DOHH2 (cell line): ENCODE measurements around the gene ABTB2.

Source experiments
- EZH2phosphoT487 ChIP-seq: fragments of 200-600 bp; sonication (generic); IDR thresholded peaks from 2 replicates; pipeline ENCODE4 v1.6.1; 2017; ENCODE audit warnings: borderline replicate concordance, mild to moderate bottlenecking, antibody characterized with exemption, low read length, moderate library complexity, mixed read lengths
- TF ChIP-seq, protein P1 (sequence below): fragments of 200-600 bp; sonication (generic); IDR thresholded peaks from one replicate; pipeline ENCODE4 v1.5.1; 2014; ENCODE audit warnings: antibody characterized with exemption, mild to moderate bottlenecking, low read depth, low read length; ENCODE audit not compliant: poor library complexity, severe bottlenecking

DNA sequence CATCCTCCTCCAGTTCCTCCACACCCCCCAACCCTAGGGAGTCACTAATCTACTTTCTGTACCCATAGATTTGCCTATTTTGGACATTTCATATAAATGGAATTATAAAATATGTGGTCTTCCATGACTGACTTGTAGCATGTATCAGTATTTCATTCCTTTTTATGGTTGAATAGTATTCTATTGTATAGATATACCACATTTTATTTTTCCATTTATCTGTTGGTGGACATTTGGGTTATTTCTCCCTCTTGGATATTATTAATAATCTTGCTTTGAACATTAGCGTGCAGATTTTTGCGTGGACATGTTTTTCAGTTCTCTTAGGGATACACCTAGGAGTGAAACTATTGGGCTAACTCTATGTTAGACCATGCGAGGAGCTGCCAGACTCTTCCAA is 229.0 kb downstream of the ABTB2 start:
- TF ChIP-seq, protein P1, sequence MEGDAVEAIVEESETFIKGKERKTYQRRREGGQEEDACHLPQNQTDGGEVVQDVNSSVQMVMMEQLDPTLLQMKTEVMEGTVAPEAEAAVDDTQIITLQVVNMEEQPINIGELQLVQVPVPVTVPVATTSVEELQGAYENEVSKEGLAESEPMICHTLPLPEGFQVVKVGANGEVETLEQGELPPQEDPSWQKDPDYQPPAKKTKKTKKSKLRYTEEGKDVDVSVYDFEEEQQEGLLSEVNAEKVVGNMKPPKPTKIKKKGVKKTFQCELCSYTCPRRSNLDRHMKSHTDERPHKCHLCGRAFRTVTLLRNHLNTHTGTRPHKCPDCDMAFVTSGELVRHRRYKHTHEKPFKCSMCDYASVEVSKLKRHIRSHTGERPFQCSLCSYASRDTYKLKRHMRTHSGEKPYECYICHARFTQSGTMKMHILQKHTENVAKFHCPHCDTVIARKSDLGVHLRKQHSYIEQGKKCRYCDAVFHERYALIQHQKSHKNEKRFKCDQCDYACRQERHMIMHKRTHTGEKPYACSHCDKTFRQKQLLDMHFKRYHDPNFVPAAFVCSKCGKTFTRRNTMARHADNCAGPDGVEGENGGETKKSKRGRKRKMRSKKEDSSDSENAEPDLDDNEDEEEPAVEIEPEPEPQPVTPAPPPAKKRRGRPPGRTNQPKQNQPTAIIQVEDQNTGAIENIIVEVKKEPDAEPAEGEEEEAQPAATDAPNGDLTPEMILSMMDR: no peak
- TF ChIP-seq EZH2phosphoT487: no peak
